Neural cell (in vitro differentiated cells): ENCODE data around the gene EPB41. TPM values are rescaled to one million over a fixed set of nuclear protein-coding genes. Genes with fewer than 3 reads are reported as not detected.

Source experiments
- H2AFZ ChIP-seq: fragments of 200-600, 300-800 bp; sonication (generic), shearing (Covaris generic); 2 replicates; pipeline ENCODE4 v1.6.0; 2014; ENCODE audit warnings: low read depth, mild to moderate bottlenecking, antibody characterized with exemption, low read length, moderate library complexity
- H3F3A ChIP-seq: fragments of 200-600 bp; shearing (Covaris generic); 2 replicates; pipeline ENCODE4 v1.6.1; 2016; ENCODE audit warnings: mild to moderate bottlenecking, moderate library complexity, mixed read lengths, antibody characterized with exemption, low read length; ENCODE audit not compliant: insufficient read depth, poor library complexity, severe bottlenecking
- H3K27ac ChIP-seq: fragments of 200-600, 300-800 bp; sonication (generic), shearing (Covaris generic); 2 replicates; pipeline ENCODE4 v1.5.1; 2014; ENCODE audit warnings: mild to moderate bottlenecking, low read length, moderate library complexity
- H3K27me3 ChIP-seq: fragments of 300-800, 200-600 bp; sonication (generic), shearing (Covaris generic); 2 replicates; pipeline ENCODE4 v1.6.0; 2014; ENCODE audit warnings: mild to moderate bottlenecking, low read depth, low read length, moderate library complexity; ENCODE audit not compliant: insufficient read depth
- H3K36me3 ChIP-seq: fragments of 300-800, 200-600 bp; sonication (generic), shearing (Covaris generic); 2 replicates; pipeline ENCODE4 v1.5.1; 2014; ENCODE audit warnings: mild to moderate bottlenecking, antibody characterized with exemption, low read length, moderate library complexity; ENCODE audit not compliant: insufficient read depth
- H3K4me2 ChIP-seq: fragments of 300-800, 200-600 bp; sonication (generic), shearing (Covaris generic); 2 replicates; pipeline ENCODE4 v1.6.0; 2014; ENCODE audit warnings: mild to moderate bottlenecking, low read length
- H3K4me3 ChIP-seq: fragments of 300-800, 200-600 bp; sonication (generic), shearing (Covaris generic); 2 replicates; pipeline ENCODE4 v1.5.1; 2014; ENCODE audit warnings: mild to moderate bottlenecking, low read length, moderate library complexity
- H3K79me2 ChIP-seq: fragments of 200-600 bp; shearing (Covaris generic); replicated peaks from 2 replicates; pipeline ENCODE4 v1.6.0; 2014; ENCODE audit warnings: mild to moderate bottlenecking, low read length, moderate library complexity; ENCODE audit not compliant: insufficient read depth
- H3K9ac ChIP-seq: fragments of 300-800, 200-600 bp; sonication (generic), shearing (Covaris generic); 2 replicates; pipeline ENCODE4 v1.6.1; 2016; ENCODE audit warnings: mild to moderate bottlenecking, low read length, mixed read lengths
- H3K9me2 ChIP-seq: fragments of 200-600 bp; shearing (Covaris generic); 2 replicates; pipeline ENCODE4 v1.6.1; 2016; ENCODE audit warnings: mild to moderate bottlenecking, low read length, mixed read lengths; ENCODE audit not compliant: insufficient read depth
- H3K9me3 ChIP-seq: fragments of 200-600, 300-800 bp; sonication (generic), shearing (Covaris generic); 2 replicates; pipeline ENCODE4 v1.6.1; 2016; ENCODE audit warnings: mild to moderate bottlenecking, mixed run types, low read length, moderate library complexity, mixed read lengths
- H4K20me1 ChIP-seq: fragments of 200-600 bp; shearing (Covaris generic); 2 replicates; pipeline ENCODE4 v1.6.1; 2016; ENCODE audit warnings: mild to moderate bottlenecking, mixed run types; ENCODE audit not compliant: insufficient read depth
- EP300 ChIP-seq: fragments of 450-650 bp; conservative IDR thresholded peaks from 2 replicates; pipeline ENCODE4 v1.6.1; 2014; ENCODE audit warnings: antibody characterized with exemption, mild to moderate bottlenecking, moderate library complexity; ENCODE audit not compliant: poor library complexity, severe bottlenecking
- EZH2 ChIP-seq: fragments of 200-600, 300-800 bp; shearing (Covaris generic), sonication (generic); IDR thresholded peaks from 2 replicates; pipeline ENCODE4 v1.6.1; 2014; ENCODE audit warnings: antibody characterized with exemption, low read length, borderline replicate concordance, mild to moderate bottlenecking; ENCODE audit not compliant: insufficient read depth, poor library complexity, severe bottlenecking
- MXI1 ChIP-seq: fragments of 450-650 bp; conservative IDR thresholded peaks from 2 replicates; pipeline ENCODE4 v1.6.1; 2014; ENCODE audit warnings: antibody characterized with exemption, mild to moderate bottlenecking; ENCODE audit not compliant: poor library complexity, severe bottlenecking
- POLR2AphosphoS5 ChIP-seq: IDR thresholded peaks from 2 replicates; pipeline ENCODE4 v1.6.1; 2012
- RAD21 ChIP-seq: fragments of 450-650 bp; conservative IDR thresholded peaks from 2 replicates; pipeline ENCODE4 v1.6.1; 2014; ENCODE audit warnings: antibody characterized with exemption, mild to moderate bottlenecking, moderate library complexity
- SMC3 ChIP-seq: fragments of 450-650 bp; conservative IDR thresholded peaks from 2 replicates; pipeline ENCODE4 v1.6.1; 2014; ENCODE audit warnings: antibody characterized with exemption, mild to moderate bottlenecking, moderate library complexity; ENCODE audit not compliant: poor library complexity
- TAF1 ChIP-seq: IDR thresholded peaks from 2 replicates; pipeline ENCODE4 v1.6.1; 2012; ENCODE audit warnings: low read depth
- polyA plus RNA-seq: library from polyadenylated mRNA; depleted of rRNA; stranded (reverse); fragments of >200 nt; gene quantifications from 2 replicates; pipeline ENCODE4 v1.2.3, GENCODE V29; 2014
- TF ChIP-seq, protein P1 (sequence below): fragments of 450-650 bp; IDR thresholded peaks from 2 replicates; pipeline ENCODE4 v1.5.1; 2014; ENCODE audit warnings: antibody characterized with exemption, mild to moderate bottlenecking, moderate library complexity; ENCODE audit not compliant: poor library complexity, severe bottlenecking
- TF ChIP-seq, protein P2 (sequence below): IDR thresholded peaks from 2 replicates; pipeline ENCODE4 v1.6.1; 2012; ENCODE audit warnings: borderline replicate concordance

The EPB41 gene
- polyA plus RNA-seq, 1 donor from 2014 or later, result 62.0 TPM

DNA sequence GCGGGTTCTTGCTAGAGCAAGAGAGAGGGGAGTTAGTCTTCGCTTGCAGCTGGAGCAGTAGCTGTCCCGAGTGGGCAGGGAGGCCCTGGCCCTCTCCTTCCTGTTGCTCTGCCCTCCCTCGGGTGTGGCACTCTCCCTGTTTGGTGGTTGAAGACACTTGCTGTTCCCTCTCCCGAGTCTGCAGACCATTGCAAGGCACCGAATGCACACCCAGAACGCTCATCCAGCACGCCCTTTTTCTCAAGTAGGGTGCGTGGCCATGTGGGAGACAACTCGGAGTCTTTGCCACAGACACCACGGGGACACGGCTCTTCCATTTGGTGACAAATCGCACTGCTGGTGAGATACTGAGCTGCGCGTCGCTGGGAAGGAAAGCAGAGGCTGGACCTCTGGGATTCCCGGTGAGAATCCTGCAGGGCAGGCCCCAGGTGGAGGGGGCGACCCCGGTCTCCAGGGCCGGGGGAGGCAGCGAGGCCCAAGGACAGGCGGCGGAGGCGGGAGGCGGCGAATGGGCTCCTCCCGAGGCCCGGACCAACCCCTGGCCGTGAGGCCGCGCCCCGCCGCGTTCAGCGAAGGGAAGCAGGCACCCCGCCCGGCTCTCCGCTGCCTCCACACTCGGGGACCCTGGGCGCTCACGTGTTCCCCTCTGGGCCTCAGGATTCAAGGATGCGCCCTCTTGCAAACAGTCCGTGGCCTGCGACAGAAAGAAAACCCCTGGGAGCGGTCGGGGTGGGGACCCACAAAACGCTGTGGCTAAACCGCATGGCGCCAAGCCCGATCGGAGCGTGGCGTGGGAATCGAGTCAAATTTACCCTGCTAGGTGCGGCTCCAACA lies 219.7 kb downstream of the EPB41 start:
- Histone ChIP-seq H3K27ac (no peak overlapping the region), H3K27me3 (no peaks in the 10 kb centered on the region), H3K79me2 (no peaks in the 10 kb centered on the region), H3K9me2 (no peaks in the 10 kb centered on the region), H3K4me3 (no peak overlapping the region), H3K9ac (no peak overlapping the region), H3F3A (no peaks in the 10 kb centered on the region), H3K9me3 (no peaks in the 10 kb centered on the region), H4K20me1 (no peaks in the 10 kb centered on the region), H3K36me3 (no peaks in the 10 kb centered on the region), H2AFZ (no peak overlapping the region), H3K4me2 (no peak overlapping the region)
- TF ChIP-seq, protein P1, sequence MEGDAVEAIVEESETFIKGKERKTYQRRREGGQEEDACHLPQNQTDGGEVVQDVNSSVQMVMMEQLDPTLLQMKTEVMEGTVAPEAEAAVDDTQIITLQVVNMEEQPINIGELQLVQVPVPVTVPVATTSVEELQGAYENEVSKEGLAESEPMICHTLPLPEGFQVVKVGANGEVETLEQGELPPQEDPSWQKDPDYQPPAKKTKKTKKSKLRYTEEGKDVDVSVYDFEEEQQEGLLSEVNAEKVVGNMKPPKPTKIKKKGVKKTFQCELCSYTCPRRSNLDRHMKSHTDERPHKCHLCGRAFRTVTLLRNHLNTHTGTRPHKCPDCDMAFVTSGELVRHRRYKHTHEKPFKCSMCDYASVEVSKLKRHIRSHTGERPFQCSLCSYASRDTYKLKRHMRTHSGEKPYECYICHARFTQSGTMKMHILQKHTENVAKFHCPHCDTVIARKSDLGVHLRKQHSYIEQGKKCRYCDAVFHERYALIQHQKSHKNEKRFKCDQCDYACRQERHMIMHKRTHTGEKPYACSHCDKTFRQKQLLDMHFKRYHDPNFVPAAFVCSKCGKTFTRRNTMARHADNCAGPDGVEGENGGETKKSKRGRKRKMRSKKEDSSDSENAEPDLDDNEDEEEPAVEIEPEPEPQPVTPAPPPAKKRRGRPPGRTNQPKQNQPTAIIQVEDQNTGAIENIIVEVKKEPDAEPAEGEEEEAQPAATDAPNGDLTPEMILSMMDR, result no peak
- TF ChIP-seq MXI1 (no peak), SMC3 (no peak), TAF1 (no peak), EZH2 (no peak), EP300 (no peak), POLR2AphosphoS5 (no peak), RAD21 (no peak)
- TF ChIP-seq, protein P2, sequence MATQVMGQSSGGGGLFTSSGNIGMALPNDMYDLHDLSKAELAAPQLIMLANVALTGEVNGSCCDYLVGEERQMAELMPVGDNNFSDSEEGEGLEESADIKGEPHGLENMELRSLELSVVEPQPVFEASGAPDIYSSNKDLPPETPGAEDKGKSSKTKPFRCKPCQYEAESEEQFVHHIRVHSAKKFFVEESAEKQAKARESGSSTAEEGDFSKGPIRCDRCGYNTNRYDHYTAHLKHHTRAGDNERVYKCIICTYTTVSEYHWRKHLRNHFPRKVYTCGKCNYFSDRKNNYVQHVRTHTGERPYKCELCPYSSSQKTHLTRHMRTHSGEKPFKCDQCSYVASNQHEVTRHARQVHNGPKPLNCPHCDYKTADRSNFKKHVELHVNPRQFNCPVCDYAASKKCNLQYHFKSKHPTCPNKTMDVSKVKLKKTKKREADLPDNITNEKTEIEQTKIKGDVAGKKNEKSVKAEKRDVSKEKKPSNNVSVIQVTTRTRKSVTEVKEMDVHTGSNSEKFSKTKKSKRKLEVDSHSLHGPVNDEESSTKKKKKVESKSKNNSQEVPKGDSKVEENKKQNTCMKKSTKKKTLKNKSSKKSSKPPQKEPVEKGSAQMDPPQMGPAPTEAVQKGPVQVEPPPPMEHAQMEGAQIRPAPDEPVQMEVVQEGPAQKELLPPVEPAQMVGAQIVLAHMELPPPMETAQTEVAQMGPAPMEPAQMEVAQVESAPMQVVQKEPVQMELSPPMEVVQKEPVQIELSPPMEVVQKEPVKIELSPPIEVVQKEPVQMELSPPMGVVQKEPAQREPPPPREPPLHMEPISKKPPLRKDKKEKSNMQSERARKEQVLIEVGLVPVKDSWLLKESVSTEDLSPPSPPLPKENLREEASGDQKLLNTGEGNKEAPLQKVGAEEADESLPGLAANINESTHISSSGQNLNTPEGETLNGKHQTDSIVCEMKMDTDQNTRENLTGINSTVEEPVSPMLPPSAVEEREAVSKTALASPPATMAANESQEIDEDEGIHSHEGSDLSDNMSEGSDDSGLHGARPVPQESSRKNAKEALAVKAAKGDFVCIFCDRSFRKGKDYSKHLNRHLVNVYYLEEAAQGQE, result no peak

DNA sequence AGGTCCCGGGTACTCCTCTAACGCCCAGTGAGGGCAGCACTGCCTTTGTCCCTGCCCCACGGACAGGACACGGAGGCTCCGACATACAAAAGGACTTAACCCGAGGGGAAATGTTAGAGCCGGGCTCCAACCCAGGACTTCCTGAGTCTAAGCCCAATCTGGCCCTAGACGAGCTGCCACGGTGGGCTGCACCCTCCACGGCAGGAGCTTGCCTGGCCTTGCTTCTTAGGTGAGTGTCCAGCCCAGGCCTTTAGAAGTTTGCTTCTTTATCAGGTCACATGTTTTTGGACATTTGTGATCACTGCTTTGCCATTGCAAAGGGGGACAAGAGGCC lies 220.3 kb downstream of the EPB41 start:
- no peaks in the 10 kb centered on the region for H3K9me3 ChIP-seq
- no peaks in the 10 kb centered on the region for H4K20me1 ChIP-seq
- no peak overlapping the region for H3K4me2 ChIP-seq
- H3K4me3 ChIP-seq, result no peak overlapping the region
- H3K27me3 ChIP-seq, result no peaks in the 10 kb centered on the region
- no peaks in the 10 kb centered on the region for H3K36me3 ChIP-seq
- no peak for TF ChIP-seq MXI1
- TF ChIP-seq, protein P2, result no peak
- no peak for TF ChIP-seq RAD21
- no peak for TF ChIP-seq SMC3
- TF ChIP-seq TAF1, result no peak
- TF ChIP-seq EZH2, result no peak
- TF ChIP-seq, protein P1, result no peak
- no peak for TF ChIP-seq EP300
- no peak for TF ChIP-seq POLR2AphosphoS5
- no peaks in the 10 kb centered on the region for H3K79me2 ChIP-seq
- H3K9ac ChIP-seq, result no peak overlapping the region
- H2AFZ ChIP-seq, result no peak overlapping the region
- no peaks in the 10 kb centered on the region for H3K9me2 ChIP-seq
- no peak overlapping the region for H3K27ac ChIP-seq
- H3F3A ChIP-seq, result no peaks in the 10 kb centered on the region
